GM21723 (cell line): Measurements from ENCODE around the gene TSPY10.
"Not testable (repeated sequence)": the region's sequence is repeated elsewhere in the genome, so short reads cannot be mapped to it uniquely, and the experiment has no call there.

Experiments
- ATAC-seq: cut with Tn5 transposase; IDR thresholded peaks from one replicate; pipeline ENCODE4 v1.9.1; 2021; ENCODE audit warnings: mild to moderate bottlenecking, moderate library complexity; ENCODE audit not compliant: unreplicated experiment

Gene TSPY10, protein sequence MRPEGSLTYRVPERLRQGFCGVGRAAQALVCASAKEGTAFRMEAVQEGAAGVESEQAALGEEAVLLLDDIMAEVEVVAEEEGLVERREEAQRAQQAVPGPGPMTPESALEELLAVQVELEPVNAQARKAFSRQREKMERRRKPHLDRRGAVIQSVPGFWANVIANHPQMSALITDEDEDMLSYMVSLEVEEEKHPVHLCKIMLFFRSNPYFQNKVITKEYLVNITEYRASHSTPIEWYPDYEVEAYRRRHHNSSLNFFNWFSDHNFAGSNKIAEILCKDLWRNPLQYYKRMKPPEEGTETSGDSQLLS

GRCh38 chrY:9527580-9527979 is at the start of gene TSPY10:
Gene TSPY10, plus strand, starts transcription at chrY:9527880. Its CDS starts 46 bp downstream, at chrY:9527926.
- not testable (repeated sequence) for ATAC-seq

DNA sequence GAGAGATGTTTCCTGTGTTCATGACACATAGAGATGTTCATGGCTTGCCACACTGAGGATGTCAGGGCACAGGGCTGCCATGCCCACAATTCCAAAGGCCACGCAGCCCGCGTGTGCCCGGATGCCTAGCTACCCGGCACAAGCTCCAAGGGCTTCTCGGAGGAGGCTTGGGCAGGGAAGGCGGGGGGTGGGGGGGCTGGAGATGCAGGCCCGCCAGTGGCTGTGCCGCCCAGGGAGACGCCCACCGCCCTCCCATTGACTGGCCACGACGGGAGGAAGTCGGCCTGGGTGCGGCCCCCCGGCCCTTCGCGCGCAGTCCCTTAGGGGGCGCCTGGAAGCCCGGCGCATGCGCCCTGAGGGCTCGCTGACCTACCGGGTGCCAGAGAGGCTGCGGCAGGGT is 40.7 kb upstream of the TSPY10 start, which contains the start of gene TSPY9:
TSPY9 (plus strand) TSS at position 301 of the 400 bp plus-strand sequence; CDS start at position 347, 46 bp downstream.
- ATAC-seq: not testable (repeated sequence)

GRCh38 chrY:9504396-9504795 is 23.3 kb upstream of the TSPY10 start:
- not testable (repeated sequence) for ATAC-seq

DNA sequence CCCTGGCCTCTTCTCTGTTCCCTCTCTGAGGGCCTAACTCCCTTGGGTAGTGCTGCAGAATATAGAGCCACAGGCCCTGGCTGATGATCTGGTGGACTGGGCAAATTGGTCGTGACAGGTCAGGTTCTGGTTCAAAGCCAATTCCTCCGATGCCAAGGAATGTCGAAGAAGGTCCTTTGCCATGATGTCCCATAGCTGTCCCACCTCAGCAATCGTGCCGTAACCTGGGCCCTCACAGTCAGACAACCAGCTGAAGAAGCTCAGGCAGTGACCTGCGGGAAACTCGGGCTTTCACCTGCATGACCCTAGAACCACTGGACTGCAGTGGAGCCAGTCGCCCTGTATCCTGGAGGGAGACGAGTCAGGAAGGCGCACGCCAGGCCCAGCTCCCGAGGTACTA is 11.4 kb upstream of the TSPY10 start:
- ATAC-seq: not testable (repeated sequence)
